ENCODE results near the gene KLHDC1.
"Not testable (repeated sequence)": the region's sequence is repeated elsewhere in the genome, so short reads cannot be mapped to it uniquely, and the experiment has no call there.

The KLHDC1 gene, protein sequence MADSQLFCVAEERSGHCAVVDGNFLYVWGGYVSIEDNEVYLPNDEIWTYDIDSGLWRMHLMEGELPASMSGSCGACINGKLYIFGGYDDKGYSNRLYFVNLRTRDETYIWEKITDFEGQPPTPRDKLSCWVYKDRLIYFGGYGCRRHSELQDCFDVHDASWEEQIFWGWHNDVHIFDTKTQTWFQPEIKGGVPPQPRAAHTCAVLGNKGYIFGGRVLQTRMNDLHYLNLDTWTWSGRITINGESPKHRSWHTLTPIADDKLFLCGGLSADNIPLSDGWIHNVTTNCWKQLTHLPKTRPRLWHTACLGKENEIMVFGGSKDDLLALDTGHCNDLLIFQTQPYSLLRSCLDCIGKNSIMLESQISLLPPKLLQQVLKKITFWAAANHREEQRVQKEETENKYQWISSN

DNA sequence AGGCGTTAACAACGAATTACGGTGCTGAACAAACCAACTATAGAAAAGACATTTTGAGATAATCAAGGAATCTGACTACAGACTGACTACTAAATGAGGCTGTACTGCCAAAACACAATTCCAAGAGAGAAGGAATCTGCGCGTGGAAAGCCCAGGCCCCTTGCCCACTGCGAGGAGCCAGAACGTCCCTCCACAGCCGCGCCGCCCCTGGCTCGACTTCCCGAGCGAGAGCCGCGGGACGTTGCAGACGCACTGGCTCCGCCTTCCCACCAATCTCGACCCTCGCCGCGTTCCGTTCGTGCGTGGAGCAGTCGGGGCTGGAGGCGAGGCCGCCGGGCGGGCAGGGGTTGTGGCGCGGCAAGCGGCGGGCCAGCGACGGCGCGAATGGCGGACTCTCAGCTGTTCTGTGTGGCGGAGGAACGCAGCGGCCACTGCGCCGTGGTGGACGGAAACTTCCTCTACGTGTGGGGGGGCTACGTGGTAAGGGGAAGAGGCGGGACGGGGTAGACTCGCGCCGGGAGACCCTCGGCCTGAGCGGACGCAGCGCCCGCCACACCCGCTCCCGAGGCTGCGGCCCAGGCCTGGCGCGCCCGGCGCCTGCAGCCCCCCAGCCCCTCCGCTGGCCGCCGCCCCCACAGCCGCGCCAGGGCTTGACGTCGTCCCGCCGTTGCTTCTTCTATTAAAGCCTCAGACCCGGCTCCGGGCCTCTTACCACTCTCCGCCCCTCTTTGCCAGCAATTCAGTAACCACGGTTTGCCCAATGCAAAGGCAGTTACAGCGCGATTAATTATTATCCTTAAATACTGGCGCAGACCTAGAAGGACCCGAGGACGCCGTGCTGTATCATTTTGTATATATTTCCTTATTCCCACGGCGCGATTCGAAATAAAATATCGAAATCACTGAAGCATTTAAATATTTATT is at the start of gene KLHDC1:
KLHDC1 (plus strand) TSS at position 310 of the 924 bp plus-strand sequence; CDS start at position 385, 75 bp downstream.
- peak; percentile 27 to 62 for DNase-seq

DNA sequence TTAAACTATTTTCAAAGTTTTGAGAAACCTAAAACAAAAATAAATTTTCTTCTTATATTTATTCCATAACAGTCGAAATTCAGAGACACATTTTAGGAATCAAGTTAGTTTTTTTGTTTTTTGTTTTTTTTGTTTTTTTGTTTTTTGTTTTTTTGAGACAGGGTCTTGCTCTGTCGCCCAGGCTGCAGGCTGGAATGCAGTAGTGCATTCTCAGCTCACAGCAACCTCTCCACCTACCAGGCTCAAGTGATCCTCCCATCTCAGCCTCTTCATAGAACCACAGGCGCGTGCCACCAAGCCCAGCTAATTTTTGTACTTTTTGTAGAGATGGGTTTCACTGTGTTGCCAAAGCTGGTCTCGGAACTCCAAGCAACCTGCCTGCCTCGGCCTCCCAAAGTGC is 39.4 kb upstream of the KLHDC1 start:
- no peak for DNase-seq

DNA sequence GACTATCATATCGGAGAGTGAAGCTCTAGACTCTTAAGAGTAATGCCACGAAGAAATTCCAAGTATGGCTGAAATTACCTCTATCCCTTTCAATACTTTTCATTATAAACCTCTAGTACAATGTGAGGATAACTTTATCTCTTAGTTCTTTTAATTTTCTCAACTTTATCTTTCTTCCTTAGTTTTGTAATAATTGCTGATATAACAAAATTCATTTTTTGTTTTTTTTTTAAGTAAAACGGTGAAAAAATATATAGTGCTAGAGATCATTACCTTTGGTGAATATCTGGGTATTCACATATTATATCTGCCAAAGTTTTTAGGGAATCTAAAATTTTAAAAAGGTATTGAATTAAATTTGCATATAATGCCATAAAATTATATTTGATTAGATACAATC is 38.4 kb upstream of the KLHDC1 start:
- DNase-seq, result no peak

DNA sequence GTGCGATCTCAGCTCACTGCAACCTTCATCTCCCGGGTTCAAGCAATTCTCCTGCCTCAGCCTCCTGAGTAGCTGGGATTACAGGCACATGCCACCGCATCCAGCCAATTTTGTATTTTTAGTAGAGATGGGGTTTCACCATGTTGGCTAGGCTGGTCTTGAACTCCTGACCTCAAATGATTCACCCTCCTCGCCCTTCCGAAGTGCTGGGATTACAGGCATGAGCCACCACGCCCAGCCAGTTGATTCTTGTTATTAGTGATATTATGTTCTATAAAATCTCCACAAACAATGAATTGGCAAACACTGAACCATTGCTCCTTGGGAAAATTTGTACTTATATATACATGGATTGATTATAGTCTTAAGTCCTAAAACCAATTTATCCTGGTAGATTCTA is 35.4 kb upstream of the KLHDC1 start:
- not testable (repeated sequence) for DNase-seq

DNA sequence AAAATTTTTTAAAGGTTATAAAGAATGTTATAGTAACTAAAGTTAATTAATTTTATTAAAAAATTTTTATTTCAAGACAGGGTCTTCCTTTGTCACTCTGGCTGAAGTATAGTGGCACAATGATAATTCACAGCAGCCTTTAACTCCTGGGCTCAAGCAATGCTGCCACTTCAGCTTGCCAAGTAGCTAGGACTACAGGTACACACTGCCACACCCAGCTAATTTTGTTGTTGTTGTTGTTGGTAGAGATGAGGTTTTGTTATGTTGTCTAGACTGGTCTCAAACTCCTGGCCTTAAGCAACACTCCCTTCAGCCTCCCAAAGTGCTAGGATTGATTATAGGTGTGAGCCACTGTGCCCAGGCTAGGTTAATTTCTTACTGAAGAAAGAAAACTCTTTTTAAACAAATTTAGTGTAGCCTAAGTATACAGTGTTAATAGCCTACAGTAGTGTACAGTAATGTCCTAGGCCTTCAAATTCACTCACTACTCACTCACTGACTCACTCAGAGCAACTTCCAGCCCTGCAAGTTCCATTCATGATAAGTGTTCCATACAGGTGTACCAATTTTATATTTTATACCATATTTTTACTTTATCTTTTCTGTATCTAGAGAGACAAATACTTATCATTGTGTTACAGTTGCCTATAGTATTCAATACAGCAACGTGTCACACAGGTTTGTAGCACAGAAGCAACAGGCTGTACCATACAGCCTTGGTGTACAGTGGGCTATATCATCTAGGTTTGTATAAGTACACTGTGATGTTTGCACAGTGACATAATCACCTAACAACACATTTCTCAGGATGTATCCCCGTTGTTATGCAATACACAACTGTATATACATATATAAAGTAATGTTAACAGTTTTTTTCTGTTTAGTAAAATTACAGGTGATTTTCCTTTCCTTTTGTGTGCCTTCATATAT is 33.1 kb upstream of the KLHDC1 start:
- DNase-seq, result no peak

DNA sequence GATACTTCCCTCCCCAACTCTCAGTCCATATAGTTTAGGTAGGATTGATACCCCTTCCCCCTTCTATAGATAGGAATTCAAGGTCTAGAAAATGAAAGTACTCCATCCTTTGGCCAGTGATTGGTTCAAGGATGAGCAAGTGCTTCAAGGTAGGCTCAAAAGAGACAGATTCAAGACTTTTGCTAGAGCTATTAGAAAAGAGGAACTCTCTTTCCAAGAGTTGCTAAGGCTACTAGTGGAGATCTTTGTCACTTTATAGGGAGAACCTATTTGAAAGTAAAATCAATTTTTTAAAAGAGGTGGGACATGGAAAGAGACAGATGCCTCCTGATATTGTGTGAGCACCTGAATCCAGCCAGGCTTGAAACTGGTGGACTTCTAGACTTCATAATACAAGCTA is 22.4 kb upstream of the KLHDC1 start:
- no peak for DNase-seq

DNA sequence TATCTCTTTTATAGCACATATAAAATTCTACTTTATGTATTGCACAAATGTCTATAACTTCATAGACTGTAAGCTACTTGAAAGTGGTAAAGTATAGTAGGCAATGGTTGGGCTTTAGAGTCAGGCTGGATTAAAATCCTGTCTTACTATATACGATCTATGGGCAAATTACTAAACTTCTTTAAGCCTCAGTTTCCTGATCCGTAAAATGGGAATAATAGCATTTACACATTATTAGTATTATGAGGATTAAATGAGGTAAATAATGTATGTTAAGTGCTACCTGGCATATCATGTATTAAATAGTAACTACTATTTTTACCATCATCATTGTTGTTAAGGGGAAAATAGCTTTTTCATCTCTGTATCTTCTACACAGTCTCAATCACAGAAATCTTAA is 19.3 kb upstream of the KLHDC1 start:
- DNase-seq, result no peak

DNA sequence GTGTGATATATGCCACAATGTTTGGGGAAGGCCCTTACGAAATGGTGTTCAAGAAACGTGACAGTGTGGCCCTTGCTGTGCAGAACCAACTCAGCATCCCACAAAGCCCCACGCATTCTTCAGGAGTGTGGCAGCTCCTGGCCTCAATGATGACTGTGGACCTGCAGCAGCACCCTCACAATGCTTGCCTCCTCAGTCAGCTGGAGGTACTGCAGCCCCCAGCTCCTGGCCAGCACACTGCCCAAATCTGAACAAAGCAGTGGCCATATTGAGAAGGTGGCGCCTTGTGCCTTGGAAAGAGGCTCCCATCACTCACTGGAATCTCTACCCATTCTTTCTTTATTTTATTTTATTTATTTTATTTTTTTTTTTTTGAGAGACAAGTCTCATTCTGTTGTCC is 15.3 kb upstream of the KLHDC1 start:
- DNase-seq, result no peak

DNA sequence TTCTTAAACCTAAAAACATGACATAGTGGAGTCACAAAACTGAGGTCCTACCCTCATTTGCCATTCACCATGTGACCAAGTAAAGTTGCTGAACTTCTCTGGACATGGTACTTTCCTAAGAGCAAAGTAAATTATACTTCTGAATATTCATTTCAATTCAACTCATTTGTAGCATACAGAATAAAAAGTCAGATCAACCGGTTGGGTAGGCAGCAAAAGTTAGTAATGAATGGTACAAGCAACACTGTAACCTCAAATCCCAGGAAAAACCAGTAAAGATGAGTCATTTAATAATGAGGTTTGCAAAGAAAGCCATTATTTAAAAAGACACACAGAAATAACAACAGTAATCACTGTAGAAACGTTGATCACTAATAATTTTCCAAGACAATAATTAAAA is 13.6 kb upstream of the KLHDC1 start:
- no peak for DNase-seq

DNA sequence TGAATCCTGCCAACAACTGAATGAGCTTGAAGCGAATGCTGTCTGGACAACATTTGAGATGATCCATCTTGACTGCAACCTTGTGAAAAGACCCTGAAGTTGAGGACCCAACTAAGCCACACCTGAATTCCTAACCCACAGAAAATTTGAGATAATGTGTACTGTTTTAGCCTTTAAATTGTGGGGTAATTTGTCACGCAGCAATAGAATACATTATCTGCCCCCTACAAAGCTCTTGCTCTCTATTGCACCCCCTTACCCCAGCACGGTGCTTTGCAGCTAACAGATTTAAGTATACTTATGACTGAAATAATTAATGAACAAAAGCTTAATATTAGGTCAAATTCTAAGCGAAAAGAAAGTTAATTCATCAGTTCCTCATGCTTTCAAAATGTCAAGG is 6.5 kb upstream of the KLHDC1 start:
- no peak for DNase-seq

DNA sequence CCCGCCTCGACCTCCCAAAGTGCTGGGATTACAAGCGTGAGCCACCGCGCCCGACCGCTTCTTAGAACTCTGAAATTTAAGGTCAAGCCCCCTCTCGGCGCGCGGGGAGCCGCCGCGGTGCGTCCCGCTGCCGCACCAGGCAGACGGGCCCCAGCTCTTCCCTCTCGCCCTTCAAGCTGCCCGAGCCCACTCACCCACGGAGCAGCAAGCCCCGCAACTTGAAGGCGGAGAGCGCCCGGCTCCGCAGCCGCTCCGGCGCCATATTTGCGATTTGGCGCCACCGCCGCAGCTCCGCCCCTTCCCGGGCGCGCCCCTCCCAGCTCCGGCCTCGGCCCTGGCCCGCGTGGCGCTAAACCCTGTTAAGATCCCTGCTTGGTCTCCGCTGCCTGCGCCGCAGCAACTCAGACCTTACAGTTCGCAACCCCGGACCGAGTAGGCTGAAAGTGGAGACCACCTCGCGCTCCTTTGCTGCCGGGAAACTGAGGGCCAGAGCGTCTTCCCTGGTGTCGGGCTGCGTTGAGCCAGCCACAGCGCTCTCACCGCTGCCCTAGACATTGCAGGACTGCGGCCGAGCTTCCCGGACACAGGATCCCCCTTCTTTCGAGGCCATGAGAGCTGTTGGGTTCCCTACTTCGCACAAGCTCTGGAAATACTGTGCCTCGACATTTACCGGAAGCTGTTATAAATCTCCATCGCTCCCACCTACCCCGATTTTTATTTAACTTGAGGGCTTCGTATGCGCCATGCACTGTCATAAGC is 4.8 kb upstream of the KLHDC1 start, which contains the start of gene POLE2:
POLE2 (minus strand) TSS at position 273 of the 759 bp plus-strand sequence; CDS start at position 262, 11 bp downstream.
- DNase-seq, result peak; percentile 13 to 74

DNA sequence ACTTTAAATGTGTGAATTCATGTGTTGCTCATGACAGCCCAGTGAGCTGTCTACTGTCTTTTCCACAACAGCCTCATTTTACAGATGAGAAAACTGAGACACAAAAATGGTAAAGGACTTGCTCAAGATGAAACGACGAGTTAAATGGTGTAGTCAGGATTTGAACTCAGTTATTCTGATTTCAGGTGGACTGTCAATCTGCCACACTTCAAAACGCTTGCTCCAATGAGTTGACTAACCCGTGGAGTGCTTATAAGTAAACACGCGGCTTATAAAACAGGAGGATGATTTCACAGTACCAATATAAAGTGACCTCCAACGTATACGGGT is 4.3 kb upstream of the KLHDC1 start:
- DNase-seq, result no peak

DNA sequence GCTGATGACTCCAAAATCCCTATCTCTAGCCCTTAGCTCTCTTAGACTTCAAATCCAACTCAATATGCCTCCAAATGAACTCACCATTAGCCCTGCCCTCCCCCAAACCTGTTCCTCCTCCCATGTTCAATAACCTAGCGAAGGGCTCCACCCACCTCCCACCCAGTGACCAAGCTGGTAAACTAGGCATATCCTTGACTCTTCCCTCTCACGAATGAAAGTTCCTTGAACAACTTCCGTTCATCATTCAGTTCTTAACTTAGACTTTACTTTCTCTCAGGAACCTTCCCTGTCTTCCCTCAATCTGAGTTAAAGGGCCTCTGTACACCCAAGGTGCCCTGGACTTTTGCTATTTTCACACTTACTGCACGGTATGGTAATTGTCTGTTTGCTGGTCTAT is 1.9 kb upstream of the KLHDC1 start:
- DNase-seq, result no peak

DNA sequence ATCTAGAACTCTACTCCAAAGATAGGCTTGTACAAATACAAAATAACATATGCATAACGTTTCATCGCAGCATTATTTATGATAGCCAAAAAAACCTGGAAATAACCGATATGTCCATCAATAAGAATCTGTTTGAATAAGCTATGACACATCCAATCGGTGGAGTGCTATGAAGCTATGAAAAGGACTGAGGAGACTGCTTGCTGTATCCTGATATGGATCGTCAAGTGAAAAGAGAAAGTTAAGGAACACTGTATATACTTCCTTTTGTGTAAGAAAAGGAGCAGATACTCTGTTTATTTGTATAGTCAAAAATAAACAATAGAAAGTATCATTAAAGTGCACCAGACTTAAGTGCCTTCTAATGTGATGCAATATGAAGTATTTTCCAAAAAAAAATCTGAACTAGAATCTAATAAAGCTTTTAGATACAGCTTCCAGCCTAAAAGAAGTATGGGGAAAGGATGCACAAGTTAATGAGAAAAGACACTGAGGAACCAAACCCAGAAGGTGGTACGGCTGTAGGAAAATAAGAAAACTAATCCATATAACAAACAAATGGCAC is 645 bp upstream of the KLHDC1 start:
- no peak for DNase-seq

DNA sequence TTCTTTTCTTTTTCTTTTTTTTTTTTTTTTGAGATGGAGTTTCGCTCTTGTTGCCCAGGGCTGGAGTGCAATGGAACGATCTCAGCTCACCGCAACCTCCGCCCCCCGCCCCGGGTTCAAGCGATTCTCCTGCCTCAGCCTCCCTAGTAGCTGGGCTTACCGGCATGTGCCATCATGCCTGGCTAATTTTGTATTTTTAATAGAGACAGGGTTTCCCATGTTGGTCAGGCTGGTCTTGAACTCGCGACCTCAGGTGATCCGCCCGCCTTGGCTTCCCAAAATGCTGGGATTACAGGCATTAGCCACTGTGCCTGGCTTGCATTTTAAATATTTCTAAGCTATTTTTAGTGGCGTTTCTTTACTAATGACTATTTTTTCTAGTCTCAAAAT is 810 bp downstream of the KLHDC1 start:
- not testable (repeated sequence) for DNase-seq

DNA sequence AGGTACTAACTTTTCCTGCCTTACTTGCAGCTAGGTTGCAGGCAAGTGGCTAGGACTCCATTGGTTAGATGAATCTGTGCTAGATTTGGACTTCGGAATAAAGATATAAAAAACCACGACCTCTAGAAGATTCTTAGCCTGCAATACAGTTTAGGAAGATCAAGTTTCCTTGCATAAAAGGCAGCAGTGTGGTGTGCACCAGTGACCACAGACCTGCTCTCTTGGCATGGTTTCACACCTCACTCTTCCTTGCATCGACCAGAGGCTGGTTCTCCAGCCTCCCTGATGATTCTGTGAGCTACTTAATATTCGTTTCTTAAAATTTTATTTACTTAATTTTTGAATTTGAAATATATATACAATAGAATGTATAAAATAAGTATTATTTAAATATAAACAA is 9.8 kb downstream of the KLHDC1 start:
- DNase-seq, result no peak

DNA sequence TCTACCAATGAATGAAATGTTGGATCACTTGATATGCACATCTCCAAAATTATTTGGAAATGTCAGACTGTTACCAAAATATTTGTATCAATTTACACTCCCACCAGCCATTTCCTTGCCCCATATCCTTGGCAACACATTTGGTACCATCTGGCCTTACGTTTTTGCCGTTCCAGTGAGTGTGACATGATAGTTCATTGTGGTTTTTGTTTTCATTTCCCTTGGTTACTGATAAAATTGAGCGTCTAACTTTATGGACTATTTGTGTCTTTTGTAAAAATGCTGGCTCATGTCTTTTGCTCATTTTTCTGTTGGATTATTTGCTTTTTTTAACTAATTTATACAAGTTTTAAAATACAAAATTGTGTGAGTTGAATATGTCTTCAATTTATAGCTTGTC is 11.0 kb downstream of the KLHDC1 start:
- no peak for DNase-seq

DNA sequence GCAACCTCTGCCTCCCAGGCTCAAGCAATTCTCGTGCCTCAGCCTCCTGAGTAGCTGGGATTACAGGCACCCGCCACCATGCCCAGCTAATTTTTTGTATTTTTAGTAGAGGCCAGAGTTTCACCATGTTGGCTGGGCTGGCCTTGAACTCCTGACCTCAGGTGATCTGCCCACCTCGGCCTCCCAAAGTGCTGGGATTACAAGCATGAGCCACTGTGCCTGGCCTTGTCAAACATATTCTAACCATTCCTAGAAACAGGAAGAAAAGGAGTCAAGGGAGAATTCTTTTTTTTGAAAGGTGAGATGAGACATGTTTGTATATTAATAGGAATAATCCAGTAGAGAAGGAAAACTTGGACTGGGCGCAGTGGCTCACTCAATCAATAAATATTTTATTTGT is 11.6 kb downstream of the KLHDC1 start:
- not testable (repeated sequence) for DNase-seq

DNA sequence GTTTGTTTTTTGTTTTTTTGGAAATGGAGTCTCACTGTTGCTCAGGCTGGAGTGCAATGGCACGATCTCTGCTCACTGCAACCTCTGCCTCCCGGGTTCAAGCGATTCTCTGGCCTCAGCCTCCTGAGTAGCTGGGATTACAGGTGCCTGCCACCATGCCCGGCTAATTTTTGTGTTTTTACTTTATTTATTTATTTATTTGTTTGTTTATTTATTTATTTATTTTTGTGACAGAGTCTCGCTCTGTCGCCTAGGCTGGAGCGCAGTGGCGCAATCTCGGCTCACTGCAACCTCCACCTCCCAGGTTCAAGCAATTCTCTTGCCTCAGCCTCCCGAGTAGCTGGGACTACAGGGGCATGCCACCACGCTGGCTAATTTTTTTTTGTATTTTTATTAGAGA is 18.1 kb downstream of the KLHDC1 start:
- not testable (repeated sequence) for DNase-seq

DNA sequence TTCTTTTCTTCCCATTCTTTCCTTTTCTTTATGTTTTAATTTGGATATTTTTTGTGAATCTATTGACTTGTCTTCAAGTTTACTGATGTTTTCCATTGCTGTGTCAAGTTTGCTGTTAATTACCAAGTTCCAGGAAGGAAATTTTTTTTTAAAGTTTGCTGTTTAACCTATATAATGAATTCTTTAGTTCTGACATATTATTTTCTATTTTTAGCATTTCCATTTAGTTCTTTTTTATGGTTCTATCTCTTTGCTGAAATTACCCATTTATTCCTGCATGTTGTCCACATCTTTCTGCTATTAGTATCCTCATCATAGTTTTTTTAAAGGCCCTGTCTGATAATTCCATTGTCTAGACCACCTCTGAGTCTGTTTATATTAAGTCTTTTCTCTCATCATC is 27.8 kb downstream of the KLHDC1 start:
- no peak for DNase-seq

DNA sequence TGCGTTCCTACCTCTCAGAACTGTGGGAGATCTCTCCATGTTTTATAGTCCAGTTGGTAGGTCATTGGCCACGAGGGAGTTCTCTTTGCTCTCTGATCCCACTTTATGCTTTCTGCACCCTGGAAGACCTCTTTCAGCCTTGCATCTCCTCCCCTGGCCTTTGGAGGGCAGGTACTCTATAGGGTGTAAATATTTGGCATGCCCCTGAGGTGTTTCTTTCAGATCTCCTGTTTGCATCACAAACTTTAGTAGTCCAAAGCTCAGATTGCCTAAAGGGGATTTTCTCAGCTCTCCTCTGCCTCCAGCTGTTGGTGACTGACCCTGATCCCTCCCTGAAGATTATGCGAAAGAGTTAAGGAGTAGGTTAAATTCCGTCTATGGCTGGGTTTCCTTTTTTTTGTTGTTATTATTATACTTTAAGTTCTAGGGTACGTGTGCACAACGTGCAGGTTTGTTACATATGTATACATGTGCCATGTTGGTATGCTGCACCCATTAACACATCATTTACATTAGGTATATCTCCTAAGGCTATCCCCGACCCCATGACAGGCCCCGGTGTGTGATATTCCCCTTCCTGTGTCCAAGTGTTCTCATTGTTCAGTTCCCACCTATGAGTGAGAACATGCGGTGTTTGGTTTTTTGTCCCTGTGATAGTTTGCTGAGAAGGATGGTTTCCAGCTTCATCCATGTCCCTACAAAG is 29.0 kb downstream of the KLHDC1 start:
- not testable (repeated sequence) for DNase-seq

Measured in SW 1271 (cell line).